Dedifferentiated amniotic fluid mesenchymal stem cell (primary cell): ENCODE data around the gene OR6C70.
"Not testable (repeated sequence)": the region's sequence is repeated elsewhere in the genome, so short reads cannot be mapped to it uniquely, and the experiment has no call there.

Experiments
- DNase-seq: peaks from one replicate; pipeline ENCODE4 v3.0.0-alpha.2; 2016; ENCODE audit errors: extremely low spot score

OR6C70 gene

DNA sequence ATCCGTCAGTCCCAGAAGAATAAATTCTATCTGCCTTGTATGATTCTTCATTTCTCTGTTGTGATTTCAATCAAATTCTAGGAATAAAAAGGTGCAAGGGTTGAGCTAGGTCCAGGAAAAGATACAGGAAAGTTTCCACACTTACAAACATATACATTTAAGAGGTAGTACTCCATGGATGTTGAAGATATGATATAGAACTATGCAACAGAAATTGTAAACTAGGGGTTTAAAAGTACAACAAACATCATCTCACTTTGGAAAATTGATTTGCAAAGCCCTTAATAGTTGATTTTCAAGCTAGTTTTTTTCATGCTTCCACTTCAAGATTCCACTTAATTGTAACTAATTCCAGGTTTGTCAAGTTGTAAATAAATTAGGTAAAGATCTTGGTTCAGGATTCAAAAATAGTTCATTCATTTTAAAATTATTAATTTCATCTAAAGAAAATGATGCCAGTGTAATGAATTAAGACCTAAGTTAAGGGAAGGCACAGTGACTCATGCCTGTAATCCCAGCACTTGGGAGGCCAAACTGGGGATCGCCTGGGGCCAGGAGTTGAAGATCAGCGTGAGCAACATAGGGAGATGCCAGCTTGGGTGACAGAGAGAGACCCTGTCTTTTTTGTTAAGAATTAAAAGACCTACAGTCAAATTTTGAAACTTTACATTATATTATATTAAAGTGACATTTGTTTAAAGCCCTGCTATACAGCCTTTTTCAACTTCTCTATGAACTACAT is at the start of gene OR6C70:
Gene OR6C70, minus strand, starts transcription at position 51 of the 742 bp plus-strand sequence. Its CDS starts 0 bp downstream, at position 51.
- no peak for DNase-seq

DNA sequence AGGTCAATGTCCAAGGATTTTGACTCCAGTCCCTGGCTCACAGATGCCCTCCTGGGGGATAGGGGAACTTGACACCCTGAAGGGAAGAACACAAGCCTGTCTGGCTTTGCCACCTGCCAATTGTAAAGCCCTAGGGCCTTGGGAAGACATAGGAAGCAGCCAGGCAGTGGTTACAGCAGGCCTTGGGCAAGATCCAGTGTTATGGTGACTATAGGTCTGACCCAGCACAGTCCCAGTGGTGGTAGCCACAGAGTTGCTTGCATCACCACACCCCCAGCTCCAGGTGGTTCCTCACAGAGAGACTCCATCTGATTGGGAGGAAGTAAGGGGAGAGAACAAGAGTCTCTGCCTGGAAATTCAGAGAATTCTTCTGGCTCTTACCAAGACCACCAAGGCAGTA is 46.5 kb upstream of the OR6C70 start:
- no peak for DNase-seq

DNA sequence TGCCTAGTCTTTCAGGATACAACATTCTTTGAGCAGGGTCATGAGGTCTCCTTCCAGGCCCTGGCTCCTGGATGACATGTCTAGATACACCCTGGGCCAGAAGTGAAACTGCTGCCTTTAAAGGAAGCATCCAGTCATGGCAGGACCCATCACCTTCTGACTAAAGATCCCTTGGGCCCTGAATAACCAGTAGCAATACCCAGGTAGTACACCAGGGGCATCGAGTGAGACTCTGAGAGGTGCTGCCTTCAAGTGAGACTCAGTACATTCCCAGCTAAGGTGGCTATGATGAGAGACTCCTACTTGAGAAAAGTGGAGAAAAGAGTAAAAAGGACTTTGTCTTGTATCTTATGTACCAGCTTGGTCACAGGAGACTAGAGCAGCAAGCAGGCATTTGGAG is 45.8 kb upstream of the OR6C70 start:
- DNase-seq: no peak

DNA sequence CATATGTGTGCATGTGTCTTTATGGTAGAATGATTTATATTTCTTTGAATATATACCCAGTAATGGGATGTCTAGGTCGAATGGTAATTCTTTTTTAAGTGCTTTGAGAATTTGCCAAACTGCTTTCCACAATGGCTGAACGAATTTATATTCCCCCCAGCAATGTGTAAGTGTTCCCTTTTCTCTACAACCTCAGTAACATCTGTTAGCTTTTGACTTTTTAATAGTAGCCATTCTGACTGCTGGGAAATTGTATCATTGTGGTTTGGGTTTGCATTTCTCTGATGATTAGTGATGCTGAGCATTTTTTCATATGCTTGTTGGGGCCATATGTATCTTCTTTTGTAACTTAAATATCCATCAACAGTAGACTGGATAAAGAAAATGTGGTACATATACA is 31.7 kb upstream of the OR6C70 start:
- no peak for DNase-seq

DNA sequence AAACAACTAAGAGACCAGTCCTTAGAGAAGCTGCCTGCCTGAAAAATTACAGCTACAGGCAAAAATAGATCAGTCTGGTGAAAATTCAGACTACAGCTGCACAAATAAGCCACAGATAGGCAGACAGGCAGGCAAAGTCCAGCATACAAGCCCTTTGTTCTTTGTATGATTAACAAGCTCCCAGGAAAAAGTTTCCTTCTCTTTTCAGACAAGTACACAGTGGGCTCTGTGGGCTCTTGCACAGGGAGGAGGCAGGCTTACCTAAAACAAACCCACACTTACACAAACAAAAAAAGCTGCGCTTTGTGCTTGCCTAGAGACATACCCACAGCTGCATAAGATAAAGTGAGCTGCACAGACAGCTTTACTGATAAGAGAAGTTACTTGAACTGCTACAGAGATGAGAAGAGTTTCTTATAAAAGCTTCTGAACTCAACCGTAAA is 29.9 kb upstream of the OR6C70 start:
- no peak for DNase-seq

DNA sequence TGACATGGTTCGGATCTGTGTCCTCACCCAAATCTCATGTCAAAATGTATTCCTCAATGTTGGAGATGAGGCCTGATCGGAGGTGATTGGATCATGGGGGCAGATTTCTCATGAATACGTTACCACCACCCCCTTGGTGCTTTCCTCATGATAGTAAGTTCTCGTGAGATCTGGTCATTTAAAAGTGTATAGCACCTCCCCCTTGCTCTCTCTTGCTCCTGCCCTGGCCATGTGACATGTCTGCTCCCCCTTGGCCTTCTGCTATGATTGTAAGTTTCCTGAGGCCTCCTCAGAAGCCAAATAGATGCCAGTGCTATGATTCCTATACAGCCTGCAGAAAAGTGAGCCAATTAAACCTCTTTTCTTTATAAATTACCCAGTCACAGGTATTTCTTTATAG is 29.3 kb upstream of the OR6C70 start:
- DNase-seq: no peak

DNA sequence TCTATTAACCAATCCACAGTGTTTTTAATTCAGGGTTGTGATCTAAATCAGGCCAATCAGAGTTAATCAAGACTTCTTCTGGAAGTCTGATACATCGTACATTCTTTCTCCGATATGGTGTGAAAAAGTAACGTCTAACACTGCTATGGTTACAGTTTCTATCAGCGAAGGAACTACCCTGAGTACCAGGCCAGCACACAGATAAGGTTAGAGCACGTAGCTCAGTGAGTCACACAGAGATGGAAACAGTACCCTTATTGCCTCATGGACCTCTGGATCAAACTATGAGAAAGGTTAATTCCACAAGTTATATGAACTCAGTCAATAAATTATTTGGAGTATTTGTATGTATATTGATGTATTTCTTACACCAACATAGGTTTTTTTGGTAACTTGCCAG is 25.6 kb upstream of the OR6C70 start:
- DNase-seq: no peak

DNA sequence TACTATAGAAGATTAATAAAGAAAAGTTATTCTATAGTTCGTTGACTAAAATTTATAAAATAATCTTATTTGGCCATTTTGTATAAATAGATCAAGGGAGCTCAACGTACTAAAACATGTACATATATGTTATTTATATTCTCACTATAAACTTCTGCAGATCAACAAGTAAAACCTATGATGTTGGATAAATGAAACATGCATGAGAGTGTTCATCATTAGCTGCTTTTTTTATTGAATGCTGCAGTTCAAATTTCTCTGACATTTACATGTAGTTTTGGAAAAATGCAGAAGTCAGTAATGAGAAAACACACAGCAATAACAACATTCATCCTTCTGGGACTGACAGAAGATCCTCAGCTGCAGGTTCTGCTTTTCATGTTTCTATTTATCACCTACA is 22.1 kb upstream of the OR6C70 start, which contains the start of gene OR6C68:
Gene OR6C68, plus strand, starts transcription at position 301 of the 400 bp plus-strand sequence. Its CDS starts 0 bp downstream, at position 301.
- DNase-seq: no peak

DNA sequence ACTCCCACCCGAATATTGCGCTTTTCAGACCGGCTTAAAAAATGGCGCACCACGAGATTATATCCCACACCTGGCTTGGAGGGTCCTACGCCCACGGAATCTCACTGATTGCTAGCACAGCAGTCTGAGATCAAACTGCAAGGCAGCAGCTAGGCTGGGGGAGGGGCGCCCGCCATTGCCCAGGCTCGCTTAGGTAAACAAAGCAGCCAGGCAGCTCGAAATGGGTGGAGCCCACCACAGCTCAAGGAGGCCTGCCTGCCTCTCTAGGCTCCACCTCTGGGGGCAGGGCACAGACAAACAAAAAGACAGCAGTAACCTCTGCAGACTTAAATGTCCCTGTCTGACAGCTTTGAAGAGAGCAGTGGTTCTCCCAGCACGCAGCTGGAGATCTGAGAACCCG is 14.3 kb upstream of the OR6C70 start:
- not testable (repeated sequence) for DNase-seq

DNA sequence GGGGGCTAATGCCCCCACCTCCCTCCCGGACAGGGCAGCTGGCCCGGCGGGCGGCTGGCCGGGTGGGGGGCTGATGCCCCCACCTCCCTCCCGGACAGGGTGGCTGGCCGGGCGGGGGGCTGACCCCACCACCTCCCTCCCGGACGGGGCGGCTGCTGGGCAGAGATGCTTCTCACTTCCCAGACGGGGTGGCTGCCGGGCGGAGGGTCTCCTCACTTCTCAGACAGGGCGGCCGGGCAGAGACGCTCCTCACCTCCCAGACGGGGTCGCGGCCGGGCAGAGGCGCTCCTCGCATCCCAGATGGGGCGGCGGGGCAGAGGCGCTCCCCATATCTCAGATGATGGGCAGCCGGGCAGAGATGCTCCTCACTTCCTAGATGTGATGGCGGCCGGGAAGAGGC is 9.2 kb upstream of the OR6C70 start:
- DNase-seq: not testable (repeated sequence)

DNA sequence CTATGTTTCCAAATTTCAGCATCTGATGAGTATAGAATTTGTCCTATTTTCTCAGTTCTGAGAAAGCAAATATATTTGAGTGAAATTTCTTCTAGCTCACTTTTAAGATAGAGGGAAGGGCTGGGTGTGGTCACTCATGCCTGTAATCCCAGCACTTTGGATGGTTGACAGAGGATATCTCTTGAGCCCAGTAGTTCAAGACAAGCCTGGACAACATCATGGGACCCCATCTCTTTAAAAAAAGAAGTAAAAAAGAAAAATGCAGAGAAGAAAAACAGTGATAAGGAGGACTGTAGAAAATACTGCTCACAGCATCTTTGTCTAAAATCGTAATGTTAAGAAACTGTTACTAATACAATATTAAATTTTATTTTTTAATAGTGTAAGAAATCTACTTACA is 2.3 kb upstream of the OR6C70 start:
- no peak for DNase-seq

DNA sequence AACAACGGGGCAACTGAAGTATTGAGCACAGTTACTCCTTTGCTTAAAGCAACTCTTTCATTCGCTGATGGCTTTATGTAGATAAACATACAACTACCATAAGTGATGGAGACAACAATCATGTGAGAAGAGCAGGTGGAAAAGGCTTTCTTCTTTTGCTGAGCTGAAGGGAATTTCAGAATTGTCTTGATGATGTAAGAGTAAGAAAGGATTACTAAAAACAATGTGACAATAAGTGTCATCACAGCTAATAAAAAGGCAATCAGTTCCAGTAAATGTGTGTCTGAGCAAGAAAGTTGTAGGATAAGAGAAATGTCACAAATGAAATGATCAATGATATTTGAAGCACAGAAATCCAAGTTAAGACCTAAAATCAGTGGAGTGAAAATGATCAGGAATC is 647 bp downstream of the OR6C70 start:
- DNase-seq: no peak

DNA sequence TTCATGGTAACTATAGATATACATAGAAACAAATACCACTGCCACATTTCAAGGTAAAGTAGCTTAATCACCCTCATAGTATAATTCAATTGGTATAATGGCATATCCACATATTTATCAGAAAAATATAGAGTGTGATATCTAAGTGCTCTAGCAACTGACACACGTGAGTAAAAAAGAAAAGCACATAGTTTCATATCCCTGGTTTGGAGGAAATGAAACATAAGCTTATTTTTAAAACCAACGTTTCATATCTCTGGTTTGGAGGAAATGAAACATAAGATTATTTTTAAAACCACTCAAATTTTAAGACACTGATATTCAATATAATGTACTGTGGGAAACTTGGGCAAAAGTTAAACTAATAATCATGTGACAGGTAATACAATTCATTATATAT is 2.1 kb downstream of the OR6C70 start:
- DNase-seq: no peak

DNA sequence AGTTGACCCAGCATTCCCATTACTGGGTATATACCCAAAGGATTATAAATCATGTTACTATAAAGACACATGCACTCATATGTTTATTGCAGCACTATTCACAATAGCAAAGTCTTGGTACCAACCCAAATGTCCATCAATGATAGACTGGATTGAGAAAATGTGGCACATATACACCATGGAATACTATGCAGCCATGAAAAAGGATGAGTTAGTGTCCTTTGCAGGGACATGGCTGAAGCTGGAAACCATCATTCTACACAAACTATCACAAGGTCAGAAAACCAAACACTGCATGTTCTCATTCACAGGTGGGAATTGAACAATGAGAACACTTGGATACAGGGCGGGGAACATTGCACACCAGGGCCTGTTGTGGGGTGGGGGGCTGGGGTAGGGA is 5.0 kb downstream of the OR6C70 start:
- not testable (repeated sequence) for DNase-seq

DNA sequence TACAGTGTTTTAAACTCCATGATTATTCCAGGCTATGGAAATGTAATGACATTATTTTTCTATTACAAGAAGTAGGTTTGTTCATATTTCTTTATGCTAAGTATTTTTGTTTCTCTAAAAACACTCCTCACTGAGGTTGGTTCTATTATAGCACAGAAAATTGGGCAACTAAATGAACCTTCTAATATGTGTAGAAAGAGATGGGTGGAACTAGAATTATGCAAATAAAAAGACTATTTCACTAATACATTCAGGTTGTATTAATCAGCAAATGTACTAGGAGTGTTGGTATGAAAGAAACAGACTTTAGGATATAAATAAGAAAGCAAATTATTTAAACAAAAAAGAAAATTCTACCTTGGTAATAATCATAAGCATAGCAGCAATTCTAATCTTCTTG is 21.1 kb downstream of the OR6C70 start:
- DNase-seq: no peak

DNA sequence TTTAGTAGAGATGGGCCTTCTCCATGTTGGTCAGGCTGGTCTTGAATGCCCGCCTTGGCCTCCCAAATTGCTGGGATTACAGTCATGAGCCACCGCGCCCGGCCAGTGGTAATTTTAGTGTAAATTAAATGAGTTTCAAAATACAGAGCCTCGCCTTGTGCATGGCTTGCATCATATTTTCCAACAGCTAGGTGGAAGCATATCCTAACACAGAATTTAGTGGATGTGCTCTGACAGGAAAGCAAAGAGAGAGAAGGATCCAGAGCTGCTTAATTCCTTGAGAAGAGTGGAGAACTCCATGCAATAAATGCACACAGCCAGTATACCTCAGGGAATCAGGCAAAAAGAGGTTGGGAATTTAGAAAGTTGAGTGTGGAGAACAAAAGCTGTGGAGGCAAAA is 23.6 kb downstream of the OR6C70 start:
- no peak for DNase-seq

DNA sequence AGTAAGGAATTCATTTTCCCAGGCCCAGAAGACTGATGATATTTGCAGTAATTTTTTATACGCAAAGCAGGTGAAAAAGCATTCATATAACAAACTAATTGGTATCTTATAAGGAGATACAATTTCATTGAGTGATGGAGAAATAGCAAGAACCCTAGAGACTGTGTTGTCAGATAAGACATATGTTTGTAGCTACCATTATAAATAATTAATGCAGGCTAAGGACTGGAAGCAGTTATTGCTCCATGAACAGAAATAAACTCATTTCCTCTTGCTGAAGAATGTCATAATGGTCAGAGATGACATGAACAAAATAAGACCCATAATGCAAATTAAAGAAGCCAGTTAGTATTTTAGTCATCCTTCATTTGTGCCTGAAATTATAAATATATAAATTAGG is 24.6 kb downstream of the OR6C70 start:
- DNase-seq: no peak

DNA sequence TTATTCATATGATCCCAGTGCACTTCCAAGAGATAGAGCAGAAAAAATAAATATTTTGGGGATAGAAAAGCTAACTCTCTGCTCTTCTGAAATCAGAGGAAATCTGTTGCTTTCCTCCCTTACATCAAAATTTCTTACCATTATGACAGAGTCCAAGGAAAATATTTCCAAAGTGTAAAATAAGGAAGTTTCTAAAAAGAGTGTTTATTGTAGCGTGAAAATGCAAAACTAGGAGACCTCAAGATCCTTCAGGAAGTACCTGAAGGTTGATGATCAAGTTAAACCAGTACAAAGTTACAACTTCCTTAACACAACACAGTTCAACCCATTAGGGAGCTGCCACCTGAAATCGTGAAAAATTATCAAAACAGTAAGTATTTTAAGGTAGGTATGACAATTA is 26.2 kb downstream of the OR6C70 start, which contains the start of gene OR6C2:
Gene OR6C2, plus strand, starts transcription at position 301 of the 400 bp plus-strand sequence. CDS start 8,138 bp downstream, outside the sequence.
- no peak for DNase-seq

DNA sequence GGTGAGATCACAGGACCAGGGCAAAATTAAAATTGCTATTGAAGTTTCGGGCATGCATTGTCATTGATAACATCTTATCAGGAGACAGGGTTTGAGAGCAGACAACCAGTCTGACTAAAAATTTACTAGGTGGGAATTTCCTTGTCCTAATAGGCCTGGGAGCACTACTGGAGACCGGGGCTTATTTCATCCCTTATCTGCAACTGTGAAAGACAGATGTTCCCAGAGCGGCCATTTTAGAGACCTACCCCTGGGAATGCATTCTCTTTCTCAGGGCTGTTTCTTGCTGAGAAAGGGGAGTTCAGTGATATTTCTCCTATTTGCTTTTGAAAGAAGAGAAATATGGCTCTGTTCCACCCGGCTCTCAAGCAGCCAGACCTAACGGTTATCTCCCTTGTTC is 28.7 kb downstream of the OR6C70 start:
- DNase-seq: not testable (repeated sequence)

DNA sequence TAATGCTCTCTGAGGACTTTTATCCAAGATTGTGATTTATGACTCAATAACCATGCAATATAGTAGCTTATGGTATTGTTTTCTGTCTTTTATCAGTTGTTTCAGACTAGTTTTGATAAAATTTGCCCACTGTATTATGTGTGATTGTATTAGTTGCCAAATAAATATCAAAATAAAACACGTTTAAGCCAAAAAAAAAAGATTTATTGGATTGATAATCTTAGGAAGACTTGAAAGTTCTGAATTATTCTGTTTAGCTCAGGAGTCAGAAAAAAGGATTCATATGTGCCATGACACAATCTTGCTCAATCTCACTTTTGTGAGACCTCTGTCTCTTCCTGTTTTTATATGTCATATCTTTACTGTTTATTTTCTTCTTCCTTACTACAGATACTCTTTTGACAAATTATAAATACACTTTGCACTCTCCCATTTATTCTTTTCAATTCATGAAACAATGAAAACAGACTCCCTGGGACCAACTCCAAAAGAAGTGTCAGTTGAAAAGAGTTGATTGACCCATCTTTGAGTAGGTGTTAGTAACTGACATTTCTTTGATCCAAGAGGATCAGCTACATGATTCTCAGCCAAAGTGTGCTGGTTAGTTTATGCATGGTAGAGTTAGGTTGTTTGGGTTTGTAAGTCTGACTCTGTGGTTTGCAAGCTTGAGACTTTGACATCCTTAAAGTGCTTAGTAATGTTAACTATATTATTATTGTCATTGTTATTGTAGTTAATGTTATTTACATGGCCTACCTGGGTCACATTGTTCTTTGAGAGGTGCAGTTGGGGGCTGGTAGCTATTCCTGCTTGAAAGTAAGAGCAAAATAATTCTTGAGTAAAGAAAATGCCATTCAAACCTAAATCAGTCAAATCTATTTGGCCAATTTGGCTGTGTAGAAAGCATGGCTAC is 41.4 kb downstream of the OR6C70 start:
- no peak for DNase-seq

DNA sequence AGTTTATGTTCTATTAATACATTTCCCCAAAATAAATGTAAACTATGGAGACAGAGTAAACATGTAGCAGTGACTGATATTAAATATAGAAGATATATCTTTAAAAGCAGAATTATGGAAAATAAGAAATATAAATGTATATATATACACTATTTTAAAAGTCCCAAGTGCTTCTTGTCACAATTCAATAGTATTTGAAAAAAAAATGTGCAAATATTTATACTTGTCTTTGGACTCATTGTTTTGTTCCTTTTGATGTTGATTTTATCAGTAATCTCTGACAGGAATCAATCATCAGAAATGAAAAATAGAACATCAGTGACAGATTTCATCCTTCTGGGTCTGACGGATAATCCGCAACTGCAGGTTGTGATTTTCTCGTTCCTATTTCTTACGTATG is 44.0 kb downstream of the OR6C70 start, which contains the start of gene OR6C76:
Gene OR6C76, plus strand, starts transcription at position 301 of the 400 bp plus-strand sequence. Its CDS starts 0 bp downstream, at position 301.
- no peak for DNase-seq

DNA sequence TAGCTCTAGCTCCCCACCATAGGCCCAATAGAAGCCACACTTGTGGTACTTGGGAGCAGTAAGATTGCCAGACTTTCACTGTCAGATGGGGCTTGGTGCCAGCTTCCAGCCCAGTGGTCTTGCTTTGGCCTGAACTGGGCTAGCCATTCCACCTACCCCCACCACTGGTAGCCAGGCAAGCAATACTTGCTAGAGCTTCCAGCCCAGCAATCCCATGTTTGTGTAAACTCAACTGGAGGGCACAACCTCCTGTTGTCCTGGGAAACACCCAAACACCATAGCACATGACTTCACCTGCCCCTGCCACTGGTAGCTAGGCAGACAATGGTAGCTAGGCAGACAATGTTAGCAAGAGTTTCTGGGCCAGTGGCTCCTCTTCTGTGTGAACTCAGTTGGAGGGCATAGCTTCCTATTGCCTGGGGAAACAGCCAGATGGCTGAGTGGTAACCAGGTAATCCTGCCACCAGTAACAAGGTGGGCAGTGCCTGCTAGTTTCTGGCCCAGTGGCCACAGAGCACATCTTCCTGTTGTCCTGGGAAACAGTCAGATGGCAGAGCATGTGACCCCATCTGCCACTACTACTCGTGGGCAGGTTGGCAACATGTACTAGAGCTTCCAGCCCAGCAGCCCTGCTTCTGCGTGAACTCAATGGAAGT is 49.5 kb downstream of the OR6C70 start:
- no peak for DNase-seq
